SU-DHL-6 (cell line): ENCODE results near the gene SESN3.

Experiments
- H2AFZ ChIP-seq: fragments of 200-600 bp; sonication (generic); 2 replicates; pipeline ENCODE4 v1.6.1; 2014; ENCODE audit warnings: low read depth, mild to moderate bottlenecking, moderate library complexity, mixed read lengths, antibody characterized with exemption, low read length; ENCODE audit not compliant: severe bottlenecking
- H3F3A ChIP-seq: fragments of 200-600 bp; shearing (Covaris generic); 2 replicates; pipeline ENCODE4 v1.6.0; 2016; ENCODE audit warnings: antibody characterized with exemption, mild to moderate bottlenecking; ENCODE audit not compliant: insufficient read depth
- H3K27ac ChIP-seq: fragments of 200-600 bp; sonication (generic); 2 replicates; pipeline ENCODE4 v1.5.1; 2016; ENCODE audit warnings: low read depth, mild to moderate bottlenecking, low read length, moderate library complexity, mixed read lengths
- H3K27me3 ChIP-seq: fragments of 200-600 bp; sonication (generic), shearing (Covaris generic); 2 replicates; pipeline ENCODE4 v1.6.0; 2014; ENCODE audit warnings: mild to moderate bottlenecking, low read length
- H3K36me3 ChIP-seq: fragments of 200-600 bp; sonication (generic); 2 replicates; pipeline ENCODE4 v1.6.1; 2014; ENCODE audit warnings: mild to moderate bottlenecking, low read length, mixed read lengths
- H3K4me2 ChIP-seq: fragments of 300-600, 200-600 bp; shearing (Covaris generic), sonication (generic); 2 replicates; pipeline ENCODE4 v1.6.0; 2014; ENCODE audit warnings: low read length, low read depth, mild to moderate bottlenecking; ENCODE audit not compliant: poor library complexity, severe bottlenecking
- H3K4me3 ChIP-seq: fragments of 200-600 bp; sonication (generic); 2 replicates; pipeline ENCODE4 v1.5.1; 2014; ENCODE audit warnings: antibody characterized with exemption, low read length, mild to moderate bottlenecking, mixed read lengths; ENCODE audit not compliant: insufficient read depth, poor library complexity, severe bottlenecking
- H3K79me2 ChIP-seq: fragments of 200-600 bp; sonication (generic); 2 replicates; pipeline ENCODE4 v1.6.1; 2014; ENCODE audit warnings: mild to moderate bottlenecking, low read length, moderate library complexity; ENCODE audit not compliant: insufficient read depth
- H3K9ac ChIP-seq: fragments of 200-600 bp; sonication (generic); 2 replicates; pipeline ENCODE4 v1.7.0; 2014; ENCODE audit warnings: mild to moderate bottlenecking, low read length
- H3K9me2 ChIP-seq: fragments of 200-600 bp; sonication (generic); replicated peaks from 2 replicates; pipeline ENCODE4 v1.6.1; 2014; ENCODE audit warnings: low read length; ENCODE audit not compliant: insufficient read depth
- H3K9me3 ChIP-seq: fragments of 200-600 bp; sonication (generic); 2 replicates; pipeline ENCODE4 v1.6.1; 2014; ENCODE audit warnings: low read length, mixed read lengths; ENCODE audit not compliant: insufficient read depth
- H4K20me1 ChIP-seq: fragments of 200-600 bp; sonication (generic); 2 replicates; pipeline ENCODE4 v1.6.1; 2014; ENCODE audit warnings: low read depth, mild to moderate bottlenecking, antibody characterized with exemption, low read length, moderate library complexity, mixed read lengths
- CTCF ChIP-seq: fragments of 200-600 bp; sonication (generic); IDR thresholded peaks from one replicate; pipeline ENCODE4 v1.5.1; 2017; ENCODE audit warnings: antibody characterized with exemption, mild to moderate bottlenecking, low read length, moderate library complexity; ENCODE audit not compliant: insufficient read depth, poor library complexity, severe bottlenecking
- EZH2phosphoT487 ChIP-seq: fragments of 200-600 bp; sonication (generic), shearing (Covaris generic); conservative IDR thresholded peaks from 2 replicates; pipeline ENCODE4 v1.6.1; 2018; ENCODE audit warnings: mild to moderate bottlenecking, antibody characterized with exemption, low read length, moderate library complexity, mixed read lengths

SESN3 gene

DNA sequence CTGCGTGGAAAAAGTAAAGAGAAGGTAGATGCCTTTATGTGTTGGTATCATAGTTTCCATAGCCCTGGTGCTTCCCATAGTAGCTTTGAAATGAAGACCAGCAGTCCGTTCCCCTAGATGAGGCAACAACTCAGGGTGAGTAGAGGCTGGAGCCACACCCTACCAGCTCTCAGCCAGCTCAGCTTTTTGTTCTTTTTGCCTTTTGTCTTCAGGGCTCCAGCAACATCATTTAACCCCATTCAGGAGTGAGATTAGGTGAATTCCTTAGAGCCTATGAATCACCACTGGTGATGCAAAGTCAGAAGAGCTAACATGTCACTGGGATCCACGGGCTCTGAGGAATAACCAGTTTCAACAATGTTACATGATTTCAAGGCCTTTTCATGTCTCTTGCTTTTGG is 14.0 kb upstream of the SESN3 start:
- Histone ChIP-seq H3K36me3 (no peaks in the 10 kb centered on the region), H3K9me3 (no peaks in the 10 kb centered on the region), H3F3A (no peaks in the 10 kb centered on the region), H3K27me3 (no peaks in the 10 kb centered on the region), H2AFZ (no peak overlapping the region), H4K20me1 (no peaks in the 10 kb centered on the region), H3K27ac (no peak overlapping the region), H3K4me3 (no peak overlapping the region), H3K4me2 (no peak overlapping the region), H3K9ac (no peak overlapping the region), H3K79me2 (no peaks in the 10 kb centered on the region), H3K9me2 (no peaks in the 10 kb centered on the region)
- TF ChIP-seq CTCF (no peak), EZH2phosphoT487 (no peak)

DNA sequence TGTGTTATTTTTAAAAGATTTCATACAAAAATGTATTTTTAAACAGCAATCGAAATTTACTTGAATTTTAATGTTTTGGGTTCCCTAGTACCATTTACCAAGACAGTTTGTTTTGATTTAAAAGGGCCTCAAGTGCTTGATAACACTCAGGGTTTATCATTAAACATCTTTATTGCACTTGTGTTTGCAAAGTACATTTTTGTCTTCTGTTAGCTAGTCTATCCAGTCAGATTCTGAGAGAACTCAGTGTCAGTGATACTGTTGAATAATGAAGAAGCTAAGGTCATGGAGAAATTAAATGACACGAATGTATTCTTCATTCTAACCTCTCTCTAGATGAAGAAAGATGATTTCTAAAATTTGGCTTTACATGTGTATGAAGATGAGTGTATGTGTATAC is 12.7 kb upstream of the SESN3 start:
- Histone ChIP-seq H3K9ac (no peak overlapping the region), H3F3A (no peaks in the 10 kb centered on the region), H2AFZ (no peak overlapping the region), H3K4me2 (no peak overlapping the region), H3K36me3 (no peaks in the 10 kb centered on the region), H3K9me3 (no peaks in the 10 kb centered on the region), H3K79me2 (no peaks in the 10 kb centered on the region), H3K4me3 (no peak overlapping the region), H3K27me3 (no peaks in the 10 kb centered on the region), H3K9me2 (no peaks in the 10 kb centered on the region), H3K27ac (no peak overlapping the region), H4K20me1 (no peaks in the 10 kb centered on the region)
- no peak for TF ChIP-seq EZH2phosphoT487
- no peak for TF ChIP-seq CTCF

GRCh38 chr11:95242845-95243605 is 12.0 kb upstream of the SESN3 start:
- Histone ChIP-seq H3K27ac (no peak overlapping the region), H3K4me3 (no peak overlapping the region), H3K36me3 (no peaks in the 10 kb centered on the region), H4K20me1 (no peaks in the 10 kb centered on the region), H3K4me2 (no peak overlapping the region), H3K9ac (no peak overlapping the region), H3K9me2 (no peaks in the 10 kb centered on the region), H3K9me3 (no peaks in the 10 kb centered on the region), H3K27me3 (no peaks in the 10 kb centered on the region), H2AFZ (no peak overlapping the region), H3K79me2 (no peaks in the 10 kb centered on the region), H3F3A (no peaks in the 10 kb centered on the region)
- TF ChIP-seq CTCF: no peak
- TF ChIP-seq EZH2phosphoT487: no peak
